HCT116 (cell line): Measurements from ENCODE around the gene CD3G.
A peak's percentile ranks its signal among the peaks of the same experiment; 100 is the strongest.

Source experiments
- CTCF ChIP-seq, 3 experiments: fragments of 200-600 bp in 1 of 3; sonication (generic) in 1 of 3; IDR thresholded peaks in 2 of 3; conservative IDR thresholded peaks in 1 of 3; 2 replicates each; pipeline ENCODE4 v1.5.1; 2012 to 2017; ENCODE audit warnings: low read depth in 2 of 3, low read length in 2 of 3, antibody characterized with exemption in 1 of 3, borderline replicate concordance in 1 of 3, control low read depth in 1 of 3, mild to moderate bottlenecking in 1 of 3, mixed read lengths in 1 of 3, mixed run types in 1 of 3, moderate library complexity in 1 of 3; ENCODE audit not compliant: insufficient read depth in 1 of 3
- ELF1 ChIP-seq: IDR thresholded peaks from 2 replicates; pipeline ENCODE4 v1.6.1; 2012; ENCODE audit warnings: low read depth, borderline replicate concordance
- EZH2 ChIP-seq: fragments of 200-600 bp; sonication (generic); IDR thresholded peaks from 2 replicates; pipeline ENCODE4 v1.6.1; 2017; ENCODE audit warnings: antibody characterized with exemption, mixed run types
- EZH2phosphoT487 ChIP-seq: fragments of 200-600 bp; IDR thresholded peaks from 2 replicates; pipeline ENCODE4 v1.6.1; 2018; ENCODE audit warnings: antibody characterized with exemption, borderline replicate concordance
- JUND ChIP-seq: IDR thresholded peaks from 2 replicates; pipeline ENCODE4 v1.6.1; 2012
- MAX ChIP-seq: IDR thresholded peaks from 2 replicates; pipeline ENCODE4 v1.6.1; 2012
- POLR2A ChIP-seq: IDR thresholded peaks from 2 replicates; pipeline ENCODE4 v1.7.0; 2011; ENCODE audit warnings: borderline replicate concordance; ENCODE audit not compliant: insufficient read depth, insufficient read length; ENCODE audit errors: extremely low read depth
- REST ChIP-seq: IDR thresholded peaks from 2 replicates; pipeline ENCODE4 v1.6.1; 2012; ENCODE audit warnings: low read depth
- ZBTB33 ChIP-seq: IDR thresholded peaks from 2 replicates; pipeline ENCODE4 v1.6.1; 2011; ENCODE audit warnings: mild to moderate bottlenecking, low read length, moderate library complexity; ENCODE audit not compliant: insufficient replicate concordance; ENCODE audit errors: extremely low read depth
- ZNF274 ChIP-seq: fragments of 200-500 bp; sonication (Bioruptor generic); IDR thresholded peaks from 2 replicates; pipeline ENCODE4 v1.6.1; 2014; ENCODE audit warnings: mild to moderate bottlenecking, low read depth, low read length, inconsistent platforms

- no peak for TF ChIP-seq EZH2phosphoT487
- TF ChIP-seq EZH2 = no peak
- TF ChIP-seq REST = no peak
- TF ChIP-seq CTCF (IDR thresholded peaks at IDR 0.05 in 2 of 3, conservative IDR thresholded peaks at IDR 0.05 in 1 of 3; ENCODE audit: borderline replicate concordance in 1 of 3, insufficient read depth in 1 of 3, low read depth in 2 of 3, low read length in 2 of 3) = no peak; a peak in 1 of 6 replicates
- peak; percentile 5 for TF ChIP-seq ZBTB33
- no peak for TF ChIP-seq ZNF274
- TF ChIP-seq JUND = no peak
- peak; percentile 84 for TF ChIP-seq POLR2A
- TF ChIP-seq ELF1 = peak; percentile 51
- no peak; the same call in 1 of the 2 replicates for TF ChIP-seq MAX
Observed at GRCh38 chr11:118401151-118401879, 57.2 kb downstream of the CD3G start, which contains the start of gene ATP5MG.
